ENCODE data around the gene GTPBP8. TPM values are rescaled to one million over a fixed set of nuclear protein-coding genes. Genes with fewer than 3 reads are reported as not detected.

GTPBP8 gene
- total RNA-seq, 2 donors from 2014 or later, result 12.4 to 18.7 TPM

DNA sequence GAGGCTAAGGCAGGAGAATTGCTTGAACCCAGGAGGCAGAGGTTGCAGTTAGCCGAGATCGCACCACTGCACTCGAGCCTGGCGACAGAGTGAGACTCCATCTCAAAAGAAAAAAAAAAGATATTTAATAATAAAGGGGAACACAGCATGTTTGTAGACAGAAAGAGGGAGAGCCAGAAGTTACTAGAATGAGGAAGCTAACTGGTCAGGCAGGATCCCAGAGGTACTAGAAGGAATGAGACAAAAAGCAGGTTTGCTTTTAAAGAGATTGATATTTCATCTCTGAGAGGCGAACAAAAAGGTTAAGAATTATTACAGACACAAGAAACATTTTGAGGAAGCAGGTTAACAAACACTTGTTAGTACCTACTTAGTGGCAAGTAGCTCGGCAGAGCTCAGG is 25.1 kb upstream of the GTPBP8 start:
- H3K4me3 ChIP-seq, result no peak overlapping the region
- intact Hi-C loops (cut with DNase I), result no loop called here
- no peaks in the 10 kb centered on the region for H3K9me3 ChIP-seq
- DNase-seq (ENCODE audit: low spot score), result no peak
- TF ChIP-seq POLR2A (IDR thresholded peaks at IDR 0.05) (no peak), POLR2AphosphoS5 (IDR thresholded peaks at IDR 0.05) (no peak)
- TF ChIP-seq, protein P1, sequence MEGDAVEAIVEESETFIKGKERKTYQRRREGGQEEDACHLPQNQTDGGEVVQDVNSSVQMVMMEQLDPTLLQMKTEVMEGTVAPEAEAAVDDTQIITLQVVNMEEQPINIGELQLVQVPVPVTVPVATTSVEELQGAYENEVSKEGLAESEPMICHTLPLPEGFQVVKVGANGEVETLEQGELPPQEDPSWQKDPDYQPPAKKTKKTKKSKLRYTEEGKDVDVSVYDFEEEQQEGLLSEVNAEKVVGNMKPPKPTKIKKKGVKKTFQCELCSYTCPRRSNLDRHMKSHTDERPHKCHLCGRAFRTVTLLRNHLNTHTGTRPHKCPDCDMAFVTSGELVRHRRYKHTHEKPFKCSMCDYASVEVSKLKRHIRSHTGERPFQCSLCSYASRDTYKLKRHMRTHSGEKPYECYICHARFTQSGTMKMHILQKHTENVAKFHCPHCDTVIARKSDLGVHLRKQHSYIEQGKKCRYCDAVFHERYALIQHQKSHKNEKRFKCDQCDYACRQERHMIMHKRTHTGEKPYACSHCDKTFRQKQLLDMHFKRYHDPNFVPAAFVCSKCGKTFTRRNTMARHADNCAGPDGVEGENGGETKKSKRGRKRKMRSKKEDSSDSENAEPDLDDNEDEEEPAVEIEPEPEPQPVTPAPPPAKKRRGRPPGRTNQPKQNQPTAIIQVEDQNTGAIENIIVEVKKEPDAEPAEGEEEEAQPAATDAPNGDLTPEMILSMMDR (IDR thresholded peaks at IDR 0.05), result no peak
- no peak overlapping the region for H3K27ac ChIP-seq
- 83% methylated on average over 6 of the region's 6 CpGs for WGBS
- no peaks in the 10 kb centered on the region for H3K4me1 ChIP-seq (replicated peaks)
- H3K36me3 ChIP-seq, result no peaks in the 10 kb centered on the region
- no peaks in the 10 kb centered on the region for H3K27me3 ChIP-seq (replicated peaks; ENCODE audit: insufficient read depth)

DNA sequence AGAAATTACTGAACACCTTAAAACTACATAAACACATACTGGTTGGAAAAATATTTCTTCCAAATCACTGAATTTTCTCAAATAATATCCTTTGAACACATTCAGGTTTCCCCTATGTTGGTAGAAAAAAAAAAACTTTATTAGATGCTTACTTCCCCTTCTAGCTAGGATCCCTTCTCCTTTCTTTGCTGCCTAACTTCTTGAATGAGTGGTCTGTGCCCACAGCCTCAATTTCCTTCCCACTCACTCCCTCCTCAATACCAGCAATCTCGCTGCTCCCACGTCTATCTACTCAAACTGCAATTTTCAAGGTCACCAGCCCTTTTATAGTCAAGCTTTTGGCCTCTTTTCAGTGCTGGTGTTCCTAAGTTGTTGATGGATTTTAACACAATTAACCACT is 24.2 kb upstream of the GTPBP8 start:
- H3K27ac ChIP-seq, result no peak overlapping the region
- no peaks in the 10 kb centered on the region for H3K9me3 ChIP-seq
- intact Hi-C loops (cut with DNase I), result no loop called here
- 48% methylated on average over 2 of the region's 2 CpGs for WGBS
- no peak for TF ChIP-seq POLR2A (IDR thresholded peaks at IDR 0.05)
- TF ChIP-seq, protein P1 (IDR thresholded peaks at IDR 0.05), result no peak
- TF ChIP-seq POLR2AphosphoS5 (IDR thresholded peaks at IDR 0.05), result no peak
- no peaks in the 10 kb centered on the region for H3K4me1 ChIP-seq (replicated peaks)
- DNase-seq (ENCODE audit: low spot score), result no peak
- H3K36me3 ChIP-seq, result no peaks in the 10 kb centered on the region
- no peaks in the 10 kb centered on the region for H3K27me3 ChIP-seq (replicated peaks; ENCODE audit: insufficient read depth)
- H3K4me3 ChIP-seq, result no peak overlapping the region

DNA sequence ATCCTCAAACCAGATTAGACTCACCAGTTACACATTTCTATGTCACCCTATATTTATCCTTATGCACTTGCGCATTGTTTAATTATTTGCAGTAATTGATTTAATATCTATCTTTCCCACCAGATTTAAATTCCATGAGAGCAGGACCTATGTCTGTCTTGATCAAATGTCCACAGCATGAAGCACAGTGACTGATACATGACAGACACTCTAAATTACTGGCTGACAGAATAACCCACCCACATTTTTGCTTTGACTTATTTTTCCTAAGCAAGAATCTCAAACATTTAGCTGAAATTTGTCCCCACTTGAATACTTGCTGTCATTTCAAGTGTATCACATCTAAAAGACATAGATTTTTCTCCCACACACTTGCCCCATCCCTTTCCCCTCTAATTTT is 23.4 kb upstream of the GTPBP8 start:
- DNase-seq (ENCODE audit: low spot score), result no peak
- 96% methylated on average over 1 of the region's 1 CpG for WGBS
- no peaks in the 10 kb centered on the region for H3K36me3 ChIP-seq
- no peak for TF ChIP-seq POLR2A (IDR thresholded peaks at IDR 0.05)
- H3K27ac ChIP-seq, result no peak overlapping the region
- no peaks in the 10 kb centered on the region for H3K4me1 ChIP-seq (replicated peaks)
- intact Hi-C loops (cut with DNase I), result no loop called here
- H3K27me3 ChIP-seq (replicated peaks; ENCODE audit: insufficient read depth), result no peaks in the 10 kb centered on the region
- H3K4me3 ChIP-seq, result no peak overlapping the region
- no peaks in the 10 kb centered on the region for H3K9me3 ChIP-seq

DNA sequence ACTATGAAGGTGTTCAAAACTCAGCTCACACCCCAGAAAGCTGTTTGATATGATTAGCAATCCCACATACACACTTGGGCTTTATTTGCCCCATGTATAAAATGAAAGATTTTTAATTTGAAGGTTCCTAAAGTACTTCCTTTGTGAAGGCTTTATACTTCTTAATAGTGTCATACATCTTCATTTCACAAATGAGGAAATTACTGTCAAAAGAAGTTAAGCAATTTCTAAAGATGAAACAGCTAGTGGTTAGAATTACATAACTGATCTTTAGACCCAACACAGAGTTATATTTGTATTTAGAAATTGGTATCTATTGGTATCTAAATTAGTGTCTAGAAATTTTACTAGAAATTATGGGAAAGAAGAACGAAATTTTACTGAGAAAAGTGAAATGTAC is 23.0 kb upstream of the GTPBP8 start:
- Histone ChIP-seq H3K4me1 (replicated peaks) (no peaks in the 10 kb centered on the region), H3K27me3 (replicated peaks; ENCODE audit: insufficient read depth) (no peaks in the 10 kb centered on the region), H3K4me3 (no peak overlapping the region), H3K36me3 (no peaks in the 10 kb centered on the region), H3K27ac (no peak overlapping the region), H3K9me3 (no peaks in the 10 kb centered on the region)
- WGBS, result 68% methylated on average over 1 of the region's 1 CpG
- DNase-seq (ENCODE audit: low spot score), result no peak
- intact Hi-C loops (cut with DNase I), result no loop called here
- no peak for TF ChIP-seq POLR2A (IDR thresholded peaks at IDR 0.05)
- TF ChIP-seq, protein P1 (IDR thresholded peaks at IDR 0.05), result no peak
- no peak for TF ChIP-seq POLR2AphosphoS5 (IDR thresholded peaks at IDR 0.05)

DNA sequence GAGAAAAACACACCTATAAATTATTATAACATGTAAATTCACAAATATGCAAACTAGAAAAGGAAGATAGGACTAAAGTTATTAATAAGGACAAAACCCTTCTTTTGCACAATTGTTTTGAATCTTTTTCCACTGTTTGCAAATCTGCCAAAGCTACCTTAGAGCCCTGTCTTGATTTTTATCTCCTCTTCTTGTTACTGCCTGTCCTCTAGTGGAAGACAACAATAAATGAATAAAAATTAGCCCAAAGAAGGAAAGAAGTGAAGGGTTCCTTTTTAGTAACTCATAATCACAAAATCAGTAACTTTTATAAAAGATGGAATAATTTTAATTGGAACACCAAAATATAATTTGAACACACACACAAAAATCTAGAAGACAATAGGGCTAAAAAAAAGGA is 18.6 kb upstream of the GTPBP8 start:
- intact Hi-C loops (cut with DNase I), result no loop called here
- no peak for DNase-seq (ENCODE audit: low spot score)
- Histone ChIP-seq H3K9me3 (no peaks in the 10 kb centered on the region), H3K36me3 (no peaks in the 10 kb centered on the region), H3K27ac (no peak overlapping the region), H3K27me3 (replicated peaks; ENCODE audit: insufficient read depth) (no peaks in the 10 kb centered on the region), H3K4me3 (no peak overlapping the region), H3K4me1 (replicated peaks) (no peaks in the 10 kb centered on the region)
- TF ChIP-seq POLR2A (IDR thresholded peaks at IDR 0.05) (no peak), POLR2AphosphoS5 (IDR thresholded peaks at IDR 0.05) (no peak)
- TF ChIP-seq, protein P1 (IDR thresholded peaks at IDR 0.05), result no peak

All from prostate gland (tissue), 2 donors.